ENCODE data around the gene PAX2. TPM values are rescaled to one million over a fixed set of nuclear protein-coding genes. Genes with fewer than 3 reads are reported as not detected.

Gene PAX2
- total RNA-seq, 1 experiment from 2014 or later, result not detected

- H2AK5ac ChIP-seq (ENCODE audit: insufficient read length, low read length), result no peak overlapping the region
- peaks cover 0 to 8% of the 10 kb centered on the region in 2 experiments; a peak in 3 of 4 replicates for H3K4me1 Mint-ChIP-seq
- H2BK12ac ChIP-seq (ENCODE audit: insufficient read length, low read depth, low read length), result no peak overlapping the region
- no peak overlapping the region for H2BK20ac ChIP-seq (ENCODE audit: low read depth, low read length, poor library complexity, severe bottlenecking)
- TF ChIP-seq CTCF (conservative IDR thresholded peaks at IDR 0.05), result no peak
- no CpG with 5 or more reads among the region's 58 CpGs for WGBS (ENCODE audit: extremely low coverage, insufficient read length, low lambda C conversion rate)
- no peak overlapping the region for H2BK15ac ChIP-seq (ENCODE audit: low read depth, low read length)
- no peaks in the 10 kb centered on the region for H3K79me1 ChIP-seq (ENCODE audit: insufficient read depth, low read depth, low read length, poor library complexity, severe bottlenecking)
- H3K79me2 ChIP-seq (ENCODE audit: insufficient read depth, low read length), result no peaks in the 10 kb centered on the region
- peak overlapping the region in 1 of 2 experiments; percentile 68; a peak in 3 of 5 replicates for H3K4me3 Mint-ChIP-seq
- H3K23ac ChIP-seq (ENCODE audit: insufficient read length, low read depth, low read length), result no peak overlapping the region
- no peak overlapping the region for H3K14ac ChIP-seq (ENCODE audit: insufficient read depth, low read length)
- no peak overlapping the region for H2AFZ ChIP-seq (ENCODE audit: low read length)
- no peaks in the 10 kb centered on the region for H3K9me3 ChIP-seq (ENCODE audit: control insufficient read depth, low read depth, low read length)
- no peak overlapping the region for H4K91ac ChIP-seq (ENCODE audit: insufficient read length, low read depth, low read length)
- H4K5ac ChIP-seq (ENCODE audit: insufficient read length, low read depth, low read length), result no peak overlapping the region
- no peak overlapping the region for H3K27ac Mint-ChIP-seq
- no peaks in the 10 kb centered on the region for H3K23me2 ChIP-seq (ENCODE audit: insufficient read length, low read depth, low read length, poor library complexity, severe bottlenecking)
- no peak overlapping the region for H3K56ac ChIP-seq (ENCODE audit: insufficient read length, low read depth, low read length)
- H3T11ph ChIP-seq (ENCODE audit: low read length), result no peak overlapping the region
- peak overlapping the region; percentile 32 for H3K4me2 ChIP-seq (ENCODE audit: insufficient read depth, insufficient read length, low read length)
- H3K18ac ChIP-seq (ENCODE audit: insufficient read length, low read depth, low read length), result no peak overlapping the region
- H3K27me3 Mint-ChIP-seq (ENCODE audit: low read depth), result peaks cover 100% of the 10 kb centered on the region
- no peaks in the 10 kb centered on the region for H3K4me1 ChIP-seq (ENCODE audit: insufficient read depth, low read length)
- peaks cover 77% of the 10 kb centered on the region for H3K27me3 ChIP-seq (ENCODE audit: insufficient read depth, low read length)
- no peak for DNase-seq
- no peak overlapping the region for H3K27ac ChIP-seq (ENCODE audit: insufficient read length, low read depth, low read length)
- H3K9ac ChIP-seq (ENCODE audit: extremely low read depth, insufficient read length, low read length), result no peak overlapping the region
- no peak overlapping the region for H2BK120ac ChIP-seq (ENCODE audit: low read depth, low read length, poor library complexity, severe bottlenecking)
- peaks cover 0 to 2% (median 0%) of the 10 kb centered on the region in 3 experiments; a peak in 2 of 7 replicates for H3K36me3 Mint-ChIP-seq (ENCODE audit: insufficient read depth in 1 of 3, low read depth in 3 of 3)
- no peaks in the 10 kb centered on the region for H4K20me1 ChIP-seq (ENCODE audit: control insufficient read depth, insufficient read depth, insufficient read length)
- H3K9me3 Mint-ChIP-seq, result peaks cover 3 to 5% of the 10 kb centered on the region in 2 experiments; a peak in 2 of 5 replicates
- no peak overlapping the region for H3K4ac ChIP-seq (ENCODE audit: low read depth, low read length)
- H2BK5ac ChIP-seq (ENCODE audit: insufficient read length, low read length), result no peak overlapping the region
- no peak overlapping the region for H4K8ac ChIP-seq (replicated peaks; ENCODE audit: insufficient read length, low read depth, low read length)
Observed at GRCh38 chr10:100723770-100724530, 21.4 kb upstream of the PAX2 start.
